ENCODE data around the gene SH3RF1.

DNA sequence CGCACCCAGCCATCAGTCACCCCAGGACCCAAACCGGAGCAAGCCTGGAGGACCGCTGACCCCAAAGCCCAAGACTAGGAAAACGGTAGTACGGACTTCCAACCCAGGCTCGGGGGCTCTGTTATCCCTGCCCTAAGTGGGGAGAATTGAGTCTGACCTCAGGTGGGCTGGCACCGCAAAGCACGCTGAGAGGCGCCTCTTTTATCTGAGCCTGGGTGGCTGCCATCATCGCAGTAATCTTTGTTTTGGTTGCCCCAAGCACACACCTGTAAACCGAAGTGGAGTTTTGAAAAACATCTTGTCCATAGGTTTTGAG, 894 bp upstream of the SH3RF1 start:
- TF ChIP-seq, protein P1, sequence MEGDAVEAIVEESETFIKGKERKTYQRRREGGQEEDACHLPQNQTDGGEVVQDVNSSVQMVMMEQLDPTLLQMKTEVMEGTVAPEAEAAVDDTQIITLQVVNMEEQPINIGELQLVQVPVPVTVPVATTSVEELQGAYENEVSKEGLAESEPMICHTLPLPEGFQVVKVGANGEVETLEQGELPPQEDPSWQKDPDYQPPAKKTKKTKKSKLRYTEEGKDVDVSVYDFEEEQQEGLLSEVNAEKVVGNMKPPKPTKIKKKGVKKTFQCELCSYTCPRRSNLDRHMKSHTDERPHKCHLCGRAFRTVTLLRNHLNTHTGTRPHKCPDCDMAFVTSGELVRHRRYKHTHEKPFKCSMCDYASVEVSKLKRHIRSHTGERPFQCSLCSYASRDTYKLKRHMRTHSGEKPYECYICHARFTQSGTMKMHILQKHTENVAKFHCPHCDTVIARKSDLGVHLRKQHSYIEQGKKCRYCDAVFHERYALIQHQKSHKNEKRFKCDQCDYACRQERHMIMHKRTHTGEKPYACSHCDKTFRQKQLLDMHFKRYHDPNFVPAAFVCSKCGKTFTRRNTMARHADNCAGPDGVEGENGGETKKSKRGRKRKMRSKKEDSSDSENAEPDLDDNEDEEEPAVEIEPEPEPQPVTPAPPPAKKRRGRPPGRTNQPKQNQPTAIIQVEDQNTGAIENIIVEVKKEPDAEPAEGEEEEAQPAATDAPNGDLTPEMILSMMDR (IDR thresholded peaks at IDR 0.05 in 2 of 3, conservative IDR thresholded peaks at IDR 0.05 in 1 of 3; ENCODE audit: borderline replicate concordance in 1 of 3, insufficient read depth in 1 of 3, low read depth in 2 of 3, low read length in 2 of 3) = no peak
- TF ChIP-seq POLR2A (IDR thresholded peaks at IDR 0.05; ENCODE audit: borderline replicate concordance, extremely low read depth, insufficient read depth, insufficient read length) (no peak), RAD21 (IDR thresholded peaks at IDR 0.05; ENCODE audit: low read depth) (no peak), CEBPB (IDR thresholded peaks at IDR 0.05; ENCODE audit: low read depth) (no peak)
